AG09319 (cell line): Measurements from ENCODE around the gene SLC2A3.
"Not testable (repeated sequence)": the region's sequence is repeated elsewhere in the genome, so short reads cannot be mapped to it uniquely, and the experiment has no call there.

Source experiments
- DNase-seq: peaks from one replicate; pipeline ENCODE4 v3.0.0-alpha.2; 2010; ENCODE audit warnings: low read depth; ENCODE audit errors: extremely low read depth
- CTCF ChIP-seq: IDR thresholded peaks from 2 replicates; pipeline ENCODE4 v1.5.1; 2011; ENCODE audit warnings: low read depth, mild to moderate bottlenecking, inconsistent platforms, low read length, moderate library complexity

SLC2A3 gene

GRCh38 chr12:7951671-7952070 lies 15.7 kb upstream of the SLC2A3 start:
- no peak for DNase-seq
- TF ChIP-seq CTCF = no peak

- not testable (repeated sequence) for DNase-seq
Observed at GRCh38 chr12:7950230-7950943, 14.4 kb upstream of the SLC2A3 start.

GRCh38 chr12:7948589-7949260 lies 12.7 kb upstream of the SLC2A3 start:
- DNase-seq = no peak
- no peak for TF ChIP-seq CTCF

- DNase-seq = no peak
- TF ChIP-seq CTCF = no peak
Observed at GRCh38 chr12:7947011-7947410, 11.0 kb upstream of the SLC2A3 start.

- not testable (repeated sequence) for DNase-seq
Observed at GRCh38 chr12:7944760-7945159, 8.8 kb upstream of the SLC2A3 start.

GRCh38 chr12:7940906-7941305 lies 4.9 kb upstream of the SLC2A3 start:
- DNase-seq = no peak
- no peak for TF ChIP-seq CTCF

GRCh38 chr12:7937833-7938506 lies 2.0 kb upstream of the SLC2A3 start:
- DNase-seq = no peak
- TF ChIP-seq CTCF = no peak

GRCh38 chr12:7934889-7935492 lies 996 bp downstream of the SLC2A3 start:
- DNase-seq = no peak
- no peak for TF ChIP-seq CTCF
